ENCODE measurements around the gene MADD. TPM values are rescaled to one million over a fixed set of nuclear protein-coding genes. Genes with fewer than 3 reads are reported as not detected.

The MADD gene
- total RNA-seq, 1 experiment from 2014 or later: 41.0 TPM

DNA sequence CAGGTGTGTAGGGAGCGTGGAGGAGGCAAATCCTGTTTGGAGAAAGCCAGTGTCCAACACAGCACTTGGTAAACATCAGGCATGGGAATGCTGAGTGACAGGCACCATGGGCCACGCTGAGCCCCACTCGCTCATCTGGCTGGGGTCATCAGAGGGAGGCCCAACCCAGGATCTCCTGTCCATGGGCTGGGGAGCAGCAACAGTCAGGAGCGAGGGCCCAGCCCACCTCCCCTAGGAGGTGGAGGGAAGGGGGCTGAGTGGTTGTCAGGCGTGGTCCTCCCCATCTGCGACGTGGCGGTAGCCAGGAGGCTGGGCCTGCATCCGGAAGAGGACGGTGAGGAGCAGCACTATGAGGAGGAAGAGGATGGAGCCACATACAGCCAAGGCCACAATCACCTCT is 30.1 kb upstream of the MADD start:
- H3K56ac ChIP-seq (ENCODE audit: insufficient read length, low read depth, low read length): no peak overlapping the region
- H3K23ac ChIP-seq (ENCODE audit: insufficient read length, low read depth, low read length): no peak overlapping the region
- H3K79me2 ChIP-seq (ENCODE audit: insufficient read depth, low read length): no peaks in the 10 kb centered on the region
- TF ChIP-seq, protein P1, sequence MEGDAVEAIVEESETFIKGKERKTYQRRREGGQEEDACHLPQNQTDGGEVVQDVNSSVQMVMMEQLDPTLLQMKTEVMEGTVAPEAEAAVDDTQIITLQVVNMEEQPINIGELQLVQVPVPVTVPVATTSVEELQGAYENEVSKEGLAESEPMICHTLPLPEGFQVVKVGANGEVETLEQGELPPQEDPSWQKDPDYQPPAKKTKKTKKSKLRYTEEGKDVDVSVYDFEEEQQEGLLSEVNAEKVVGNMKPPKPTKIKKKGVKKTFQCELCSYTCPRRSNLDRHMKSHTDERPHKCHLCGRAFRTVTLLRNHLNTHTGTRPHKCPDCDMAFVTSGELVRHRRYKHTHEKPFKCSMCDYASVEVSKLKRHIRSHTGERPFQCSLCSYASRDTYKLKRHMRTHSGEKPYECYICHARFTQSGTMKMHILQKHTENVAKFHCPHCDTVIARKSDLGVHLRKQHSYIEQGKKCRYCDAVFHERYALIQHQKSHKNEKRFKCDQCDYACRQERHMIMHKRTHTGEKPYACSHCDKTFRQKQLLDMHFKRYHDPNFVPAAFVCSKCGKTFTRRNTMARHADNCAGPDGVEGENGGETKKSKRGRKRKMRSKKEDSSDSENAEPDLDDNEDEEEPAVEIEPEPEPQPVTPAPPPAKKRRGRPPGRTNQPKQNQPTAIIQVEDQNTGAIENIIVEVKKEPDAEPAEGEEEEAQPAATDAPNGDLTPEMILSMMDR (conservative IDR thresholded peaks at IDR 0.05): no peak
- H4K91ac ChIP-seq (ENCODE audit: insufficient read length, low read depth, low read length): no peak overlapping the region
- H4K20me1 ChIP-seq (ENCODE audit: control insufficient read depth, insufficient read depth, insufficient read length): no peaks in the 10 kb centered on the region
- Mint-ChIP-seq H3K36me3 (ENCODE audit: insufficient read depth in 1 of 3, low read depth in 3 of 3) (peaks cover 6 to 85% (median 81%) of the 10 kb centered on the region in 3 experiments; a peak in 6 of 7 replicates), H3K4me1 (peaks cover 0 to 6% of the 10 kb centered on the region in 2 experiments; a peak in 3 of 4 replicates), H3K9me3 (no peaks in the 10 kb centered on the region), H3K27ac (no peak overlapping the region), H3K27me3 (ENCODE audit: low read depth) (no peaks in the 10 kb centered on the region), H3K4me3 (no peak overlapping the region)
- H2AFZ ChIP-seq (ENCODE audit: low read length): no peak overlapping the region
- no peak overlapping the region for H3K27ac ChIP-seq (ENCODE audit: insufficient read length, low read depth, low read length)
- no peak overlapping the region for H4K8ac ChIP-seq (replicated peaks; ENCODE audit: insufficient read length, low read depth, low read length)
- no peak overlapping the region for H4K5ac ChIP-seq (ENCODE audit: insufficient read length, low read depth, low read length)
- no peak overlapping the region for H3K14ac ChIP-seq (ENCODE audit: insufficient read depth, low read length)
- no CpG with 5 or more reads among the region's 10 CpGs for WGBS (ENCODE audit: extremely low coverage, insufficient read length, low lambda C conversion rate)
- no peak overlapping the region for H3K4ac ChIP-seq (ENCODE audit: low read depth, low read length)
- no peaks in the 10 kb centered on the region for H3K79me1 ChIP-seq (ENCODE audit: insufficient read depth, low read depth, low read length, poor library complexity, severe bottlenecking)
- no peak overlapping the region for H3K18ac ChIP-seq (ENCODE audit: insufficient read length, low read depth, low read length)
- no peak overlapping the region for H2BK120ac ChIP-seq (ENCODE audit: low read depth, low read length, poor library complexity, severe bottlenecking)
- no peaks in the 10 kb centered on the region for H3K23me2 ChIP-seq (ENCODE audit: insufficient read length, low read depth, low read length, poor library complexity, severe bottlenecking)
- H2BK20ac ChIP-seq (ENCODE audit: low read depth, low read length, poor library complexity, severe bottlenecking): no peak overlapping the region
- no peak overlapping the region for H2BK5ac ChIP-seq (ENCODE audit: insufficient read length, low read length)
- H3T11ph ChIP-seq (ENCODE audit: low read length): no peak overlapping the region
- H2AK5ac ChIP-seq (ENCODE audit: insufficient read length, low read length): no peak overlapping the region
- no peak overlapping the region for H2BK12ac ChIP-seq (ENCODE audit: insufficient read length, low read depth, low read length)
- H2BK15ac ChIP-seq (ENCODE audit: low read depth, low read length): no peak overlapping the region
- no peak overlapping the region for H3K4me2 ChIP-seq (ENCODE audit: insufficient read depth, insufficient read length, low read length)
- no peaks in the 10 kb centered on the region for H3K27me3 ChIP-seq (ENCODE audit: insufficient read depth, low read length)
- DNase-seq: no peak
- no peak overlapping the region for H3K9ac ChIP-seq (ENCODE audit: extremely low read depth, insufficient read length, low read length)
- no peaks in the 10 kb centered on the region for H3K4me1 ChIP-seq (ENCODE audit: insufficient read depth, low read length)
- H3K9me3 ChIP-seq (ENCODE audit: control insufficient read depth, low read depth, low read length): no peaks in the 10 kb centered on the region
